GM19438 (cell line): ENCODE results near the gene GALR3.
"Not testable (repeated sequence)": the region's sequence is repeated elsewhere in the genome, so short reads cannot be mapped to it uniquely, and the experiment has no call there.

Experiments
- ATAC-seq: cut with Tn5 transposase; IDR thresholded peaks from one replicate; pipeline ENCODE4 v1.9.1; 2021; ENCODE audit warnings: low read depth; ENCODE audit not compliant: unreplicated experiment

The GALR3 gene

DNA sequence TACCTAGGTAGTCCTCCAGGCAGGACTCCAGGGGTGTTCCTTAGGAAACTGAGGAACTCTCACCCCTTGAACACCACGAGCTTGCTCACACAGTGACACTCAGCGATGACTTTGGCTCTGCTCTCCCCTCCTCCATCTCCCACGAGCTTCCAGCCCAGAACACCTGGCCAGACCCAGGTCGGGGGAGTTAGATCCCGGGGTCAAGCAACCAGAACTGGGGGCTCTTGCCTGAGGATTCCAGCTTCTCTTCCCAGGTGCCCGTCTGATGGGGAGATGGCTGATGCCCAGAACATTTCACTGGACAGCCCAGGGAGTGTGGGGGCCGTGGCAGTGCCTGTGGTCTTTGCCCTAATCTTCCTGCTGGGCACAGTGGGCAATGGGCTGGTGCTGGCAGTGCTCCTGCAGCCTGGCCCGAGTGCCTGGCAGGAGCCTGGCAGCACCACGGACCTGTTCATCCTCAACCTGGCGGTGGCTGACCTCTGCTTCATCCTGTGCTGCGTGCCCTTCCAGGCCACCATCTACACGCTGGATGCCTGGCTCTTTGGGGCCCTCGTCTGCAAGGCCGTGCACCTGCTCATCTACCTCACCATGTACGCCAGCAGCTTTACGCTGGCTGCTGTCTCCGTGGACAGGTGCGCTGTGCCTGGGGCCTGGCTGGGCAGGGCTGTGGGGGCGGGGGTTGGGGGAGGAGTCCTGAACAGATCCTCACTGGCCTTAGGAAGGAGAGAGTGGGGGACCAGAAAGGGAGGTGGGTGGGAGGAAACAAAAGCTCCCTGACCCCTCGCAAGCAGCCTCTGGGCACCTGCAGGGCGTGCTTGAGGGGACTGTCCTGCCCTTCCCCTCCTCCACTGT lies at the start of gene GALR3:
GALR3 (plus strand) TSS at position 249 of the 852 bp plus-strand sequence; CDS start at position 274, 25 bp downstream.
- ATAC-seq = no peak

- no peak for ATAC-seq
These were observed 48.5 kb upstream of the GALR3 start for GRCh38 chr22:37774728-37775127.

DNA sequence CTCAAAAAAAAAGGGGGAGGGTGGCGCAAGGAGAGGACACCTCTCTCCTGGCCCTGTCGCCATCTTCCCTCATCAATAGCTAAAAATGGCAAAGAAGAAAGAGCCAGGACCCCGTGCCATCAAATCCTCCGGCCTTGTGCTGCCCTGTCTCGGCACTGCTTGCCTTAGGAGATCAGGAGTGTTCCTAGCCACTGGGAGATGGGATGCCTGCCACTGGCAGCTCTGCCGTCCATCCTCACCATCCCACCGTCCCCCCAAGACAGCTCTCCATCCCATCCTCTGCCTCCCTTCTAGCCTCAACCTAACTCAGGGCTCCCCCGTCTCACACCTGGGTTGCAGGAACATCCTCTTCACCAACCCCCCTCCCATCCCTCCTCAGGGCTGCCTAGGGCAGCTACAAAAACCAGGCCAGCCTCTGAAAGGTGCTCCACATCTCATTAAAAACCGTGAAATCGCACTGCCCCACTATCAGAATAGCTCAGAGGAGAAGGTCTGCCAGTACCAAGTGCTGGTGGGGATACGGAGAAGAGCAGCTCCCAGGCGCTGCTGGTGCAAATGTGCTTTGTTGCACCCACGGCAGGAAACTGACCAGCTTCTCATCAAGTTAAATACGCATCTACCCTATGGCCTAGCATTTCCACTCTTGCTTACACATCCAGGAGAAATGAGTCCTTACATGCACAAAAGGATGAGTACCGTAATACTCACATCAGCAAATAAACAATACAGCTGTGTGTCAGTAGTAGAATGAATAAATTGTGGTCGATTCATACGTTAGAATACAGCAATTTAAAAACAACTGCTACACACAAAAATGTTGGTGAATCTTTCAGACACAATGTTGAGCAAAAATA lies 47.2 kb upstream of the GALR3 start:
- ATAC-seq = no peak

- ATAC-seq = no peak
These were observed 46.6 kb upstream of the GALR3 start for GRCh38 chr22:37776639-37777005.

DNA sequence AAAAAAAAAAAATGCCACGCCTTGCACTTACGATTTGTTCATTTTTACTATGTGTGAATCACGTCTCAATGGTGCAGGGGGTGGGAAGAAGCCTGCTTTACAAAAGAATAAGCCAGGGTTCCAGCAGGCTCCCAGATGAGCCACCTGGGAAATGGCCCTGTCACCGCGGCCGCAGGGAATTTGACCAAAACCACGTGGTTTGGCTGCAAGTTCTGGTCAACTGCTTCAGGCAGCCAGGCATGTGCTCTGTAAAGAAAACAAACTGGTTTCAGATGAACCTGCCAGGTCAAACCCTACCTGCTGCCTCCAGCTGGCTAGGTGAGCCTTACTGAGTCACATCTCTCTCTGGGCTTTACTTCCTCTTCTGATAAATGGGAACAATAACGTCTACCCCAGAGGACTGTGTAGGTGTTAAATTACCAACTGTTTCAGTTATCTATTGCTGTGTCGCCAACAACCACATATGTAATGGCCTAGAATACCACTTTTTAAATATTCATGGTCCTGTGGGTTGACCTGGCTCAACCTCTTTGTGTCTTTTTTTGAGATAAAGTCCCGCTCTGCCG lies 46.0 kb upstream of the GALR3 start:
- ATAC-seq = no peak

DNA sequence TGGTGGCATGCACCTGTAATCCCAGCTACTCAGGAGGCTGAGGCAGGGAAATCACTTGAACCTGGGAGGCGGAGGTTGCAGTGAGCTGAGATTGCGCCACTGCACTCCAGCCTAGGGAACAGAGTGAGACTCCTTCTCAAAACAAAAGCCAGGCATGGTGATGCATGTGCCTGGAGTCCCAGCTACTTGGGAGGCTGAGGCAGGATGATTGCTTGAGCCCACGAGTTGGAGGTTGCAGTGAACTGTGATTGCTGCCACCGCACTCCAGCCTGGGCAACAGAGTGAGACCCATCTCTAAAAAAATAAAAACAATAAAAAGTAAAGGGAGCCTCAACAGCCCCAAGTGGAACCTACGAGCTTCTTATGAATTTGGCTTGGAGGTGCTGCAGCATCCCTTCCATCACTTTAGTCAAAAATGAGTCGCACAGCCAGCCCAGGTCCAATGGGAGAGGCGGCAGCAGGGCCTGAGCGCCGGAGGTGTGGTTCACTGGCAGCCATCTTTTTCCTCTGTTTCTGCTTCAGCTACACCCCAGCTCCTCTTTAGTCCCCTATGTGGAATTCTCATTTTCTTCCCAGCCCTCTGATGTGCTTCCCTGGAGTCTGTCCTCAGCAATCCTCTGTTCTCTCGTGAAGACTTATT lies 44.7 kb upstream of the GALR3 start:
- ATAC-seq = no peak

DNA sequence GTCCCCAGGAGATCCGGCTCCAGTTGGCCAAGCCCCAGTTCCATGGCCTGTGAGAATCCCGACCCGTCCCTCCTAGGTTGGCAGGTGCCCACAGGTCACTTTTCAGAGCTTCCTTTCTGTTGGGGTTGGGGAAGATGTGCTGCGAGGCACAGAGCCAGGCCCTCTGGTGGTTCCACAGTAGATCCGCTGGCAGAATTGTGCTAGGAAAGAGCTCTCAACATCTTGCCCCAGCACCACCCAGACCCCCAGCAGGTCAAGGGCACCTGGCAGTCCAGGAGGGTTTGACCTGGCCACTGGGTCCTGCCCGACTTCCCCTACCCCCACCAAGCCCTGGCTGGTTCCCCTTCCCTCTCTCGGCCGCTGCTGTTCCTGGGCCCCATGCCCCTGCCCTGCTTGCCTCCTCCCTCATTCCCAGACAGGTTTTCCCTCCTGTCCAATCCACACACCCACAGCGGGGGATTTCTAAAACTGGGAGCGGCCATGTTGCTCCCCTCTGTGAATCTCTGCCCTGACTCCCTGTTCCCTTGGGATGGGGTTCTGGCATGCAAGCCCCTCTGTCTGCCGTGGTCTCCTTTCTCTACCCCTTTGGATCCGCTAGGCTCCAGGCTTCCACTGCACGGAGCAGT lies 41.6 kb upstream of the GALR3 start:
- ATAC-seq = no peak

DNA sequence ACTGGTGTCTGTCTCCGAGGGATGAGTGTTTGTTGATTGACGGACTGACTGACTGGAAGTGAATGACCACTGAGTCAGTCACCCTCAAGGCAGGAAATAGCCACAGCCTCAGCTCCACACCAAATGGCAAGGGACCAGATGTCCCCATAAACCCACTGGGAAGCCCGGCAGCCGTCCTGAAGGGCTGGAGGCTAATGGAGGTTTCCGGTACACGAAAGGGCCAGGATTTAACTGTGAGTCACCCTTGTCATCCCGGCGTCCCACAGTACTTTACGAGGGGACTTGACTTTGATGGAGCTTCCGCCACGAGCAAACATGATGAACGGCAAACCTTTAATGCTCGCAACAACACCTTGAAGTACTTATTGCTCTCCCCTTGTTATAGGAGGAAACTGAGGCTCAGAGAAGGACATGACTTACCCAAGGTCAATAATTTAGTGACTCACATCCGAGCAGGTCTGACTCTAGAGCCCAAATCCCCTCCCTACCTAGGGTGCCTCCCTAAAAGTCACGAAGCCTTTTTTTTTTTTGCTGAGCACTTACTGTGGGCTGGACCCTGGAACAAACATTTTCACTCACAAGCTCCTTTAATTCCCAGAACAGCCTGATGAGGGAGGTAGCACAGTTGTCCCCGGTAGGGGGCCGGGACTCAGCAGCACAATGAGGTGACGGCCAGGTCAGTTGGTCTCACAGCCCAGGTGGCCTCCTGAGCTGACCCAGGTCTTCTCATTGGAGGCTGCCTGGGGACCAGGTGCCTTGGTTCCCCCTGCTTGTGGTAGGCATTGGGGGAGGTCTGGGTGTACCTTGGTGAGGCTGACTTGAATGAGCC lies 40.6 kb upstream of the GALR3 start:
- ATAC-seq = no peak

GRCh38 chr22:37784829-37785495 lies 38.2 kb upstream of the GALR3 start:
- ATAC-seq = no peak

GRCh38 chr22:37790234-37790633 lies 32.9 kb upstream of the GALR3 start:
- ATAC-seq = no peak

GRCh38 chr22:37792494-37792893 lies 30.7 kb upstream of the GALR3 start:
- ATAC-seq = no peak

GRCh38 chr22:37794376-37794775 lies 28.8 kb upstream of the GALR3 start:
- ATAC-seq = no peak

GRCh38 chr22:37796079-37796478 lies 27.1 kb upstream of the GALR3 start:
- no peak for ATAC-seq

- not testable (repeated sequence) for ATAC-seq
These were observed 25.9 kb upstream of the GALR3 start for GRCh38 chr22:37797259-37797658.

DNA sequence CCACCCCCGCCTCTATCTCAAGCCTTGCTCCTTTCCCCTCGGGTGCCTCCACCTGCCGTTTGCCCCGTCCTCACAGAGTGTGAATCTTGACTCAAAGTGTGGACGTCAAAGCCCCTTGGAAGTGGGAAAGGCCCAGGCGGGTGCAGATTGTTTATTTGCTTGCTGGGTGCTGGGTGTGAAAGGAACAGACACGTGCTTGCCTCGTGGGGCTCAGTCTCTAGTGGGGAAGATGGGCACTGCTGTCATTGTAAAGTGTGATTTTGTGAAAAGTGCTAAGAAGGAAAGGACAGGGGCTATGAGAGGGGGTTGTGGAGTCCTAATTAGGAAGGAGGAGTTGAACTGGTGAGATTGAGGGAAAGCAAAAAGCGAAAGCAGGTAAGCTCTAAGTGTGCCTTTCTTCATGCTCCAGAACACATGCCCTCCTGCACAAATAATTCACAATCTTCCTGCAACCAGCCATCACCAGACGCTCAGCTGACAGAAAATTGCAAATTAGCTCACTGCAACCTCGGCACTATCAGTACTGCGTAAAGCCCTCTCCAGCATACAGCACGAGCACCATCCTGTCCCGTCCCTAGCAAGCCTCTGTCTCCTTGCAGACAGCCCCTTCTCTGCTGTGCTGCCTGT lies 25.2 kb upstream of the GALR3 start:
- no peak for ATAC-seq

DNA sequence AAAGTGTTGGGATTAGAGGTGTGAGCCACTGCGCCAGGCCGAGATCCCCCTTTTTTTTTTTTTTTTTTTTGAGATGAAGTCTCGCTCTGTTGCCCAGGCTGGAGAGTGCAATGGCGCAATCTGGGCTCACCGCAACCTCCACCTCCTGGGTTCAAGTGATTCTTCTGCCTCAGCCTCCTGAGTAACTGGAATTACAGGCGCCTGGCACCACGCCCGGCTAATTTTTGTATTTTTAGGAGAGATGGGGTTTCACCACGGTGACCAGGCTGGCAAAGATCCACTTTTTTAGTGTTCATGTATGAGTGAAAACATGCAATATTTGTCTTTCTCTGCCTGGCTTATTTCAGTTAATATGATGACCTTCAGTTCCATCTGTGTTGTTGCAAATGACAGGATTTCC lies 23.2 kb upstream of the GALR3 start:
- not testable (repeated sequence) for ATAC-seq

- no peak for ATAC-seq
These were observed 21.3 kb upstream of the GALR3 start for GRCh38 chr22:37801946-37802309.

- ATAC-seq = no peak
These were observed 20.6 kb upstream of the GALR3 start for GRCh38 chr22:37802310-37803194.
